GM03348 (cell line): Measurements from ENCODE around the gene MPV17.
"Not testable (repeated sequence)": the region's sequence is repeated elsewhere in the genome, so short reads cannot be mapped to it uniquely, and the experiment has no call there.

Experiments used
- DNase-seq: peaks from one replicate; pipeline ENCODE4 v3.0.0; 2012; ENCODE audit warnings: low spot score

The MPV17 gene

GRCh38 chr2:27297195-27297594, 25.7 kb downstream of the MPV17 start:
- DNase-seq, result no peak

- DNase-seq, result peak; percentile 49
Measured at GRCh38 chr2:27296481-27296880, 26.4 kb downstream of the MPV17 start.

GRCh38 chr2:27294928-27295327, 28.0 kb downstream of the MPV17 start:
- no peak for DNase-seq

- DNase-seq, result no peak
Measured at GRCh38 chr2:27291865-27292264, 31.0 kb downstream of the MPV17 start.

GRCh38 chr2:27290549-27290948, 32.3 kb downstream of the MPV17 start:
- DNase-seq, result no peak

- no peak for DNase-seq
Measured at GRCh38 chr2:27288610-27289009, 34.3 kb downstream of the MPV17 start.

GRCh38 chr2:27285481-27285880, 37.4 kb downstream of the MPV17 start:
- DNase-seq, result no peak

- DNase-seq, result no peak
Measured at GRCh38 chr2:27284996-27285395, 37.9 kb downstream of the MPV17 start.

- DNase-seq, result no peak
Measured at GRCh38 chr2:27282892-27283291, 40.0 kb downstream of the MPV17 start.

GRCh38 chr2:27281855-27282559, 40.9 kb downstream of the MPV17 start, which contains the start of gene TRIM54:
TSS of gene TRIM54 (plus strand) at chr2:27282429. CDS start at chr2:27282732, 303 bp downstream.
- DNase-seq, result no peak

GRCh38 chr2:27281442-27281841, 41.5 kb downstream of the MPV17 start:
- DNase-seq, result no peak

- DNase-seq, result no peak
Measured at GRCh38 chr2:27280826-27281225, 42.1 kb downstream of the MPV17 start.

GRCh38 chr2:27278010-27278409, 44.9 kb downstream of the MPV17 start:
- no peak for DNase-seq

GRCh38 chr2:27275211-27276150, 47.4 kb downstream of the MPV17 start, which contains the start of gene DNAJC5G:
TSS of gene DNAJC5G (plus strand) at chr2:27275433. CDS start at chr2:27276729, 1,296 bp downstream.
- DNase-seq, result no peak

- not testable (repeated sequence) for DNase-seq
Measured at GRCh38 chr2:27272537-27273522, 50.1 kb downstream of the MPV17 start.

- DNase-seq, result no peak
Measured at GRCh38 chr2:27271631-27272340, 51.1 kb downstream of the MPV17 start.

GRCh38 chr2:27270670-27271069, 52.2 kb downstream of the MPV17 start:
- no peak for DNase-seq

GRCh38 chr2:27270131-27270530, 52.8 kb downstream of the MPV17 start:
- DNase-seq, result no peak

- not testable (repeated sequence) for DNase-seq
Measured at GRCh38 chr2:27268296-27268695, 54.6 kb downstream of the MPV17 start.

GRCh38 chr2:27265536-27265870, 57.4 kb downstream of the MPV17 start:
- DNase-seq, result no peak
